ENCODE data around the gene KIF16B.

DNA sequence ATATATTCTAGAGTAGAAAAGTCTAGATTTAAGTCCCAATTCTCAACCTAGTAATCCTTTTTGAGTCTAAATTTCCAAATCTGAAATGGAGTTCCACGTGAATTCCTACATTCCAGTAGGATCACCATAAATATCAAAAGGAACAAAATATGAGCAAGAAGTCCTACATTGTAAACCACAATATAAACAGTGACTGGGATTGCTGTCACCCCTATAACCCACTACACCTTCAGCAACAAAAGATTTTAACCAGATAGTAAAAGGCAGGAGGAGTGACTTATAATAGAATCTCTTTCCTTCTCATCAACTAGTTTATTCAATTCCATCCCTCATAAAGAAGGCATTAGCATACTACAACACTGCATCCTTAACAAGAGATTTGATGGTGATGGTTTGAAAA is 210.6 kb downstream of the KIF16B start:
- TF ChIP-seq, protein P1, sequence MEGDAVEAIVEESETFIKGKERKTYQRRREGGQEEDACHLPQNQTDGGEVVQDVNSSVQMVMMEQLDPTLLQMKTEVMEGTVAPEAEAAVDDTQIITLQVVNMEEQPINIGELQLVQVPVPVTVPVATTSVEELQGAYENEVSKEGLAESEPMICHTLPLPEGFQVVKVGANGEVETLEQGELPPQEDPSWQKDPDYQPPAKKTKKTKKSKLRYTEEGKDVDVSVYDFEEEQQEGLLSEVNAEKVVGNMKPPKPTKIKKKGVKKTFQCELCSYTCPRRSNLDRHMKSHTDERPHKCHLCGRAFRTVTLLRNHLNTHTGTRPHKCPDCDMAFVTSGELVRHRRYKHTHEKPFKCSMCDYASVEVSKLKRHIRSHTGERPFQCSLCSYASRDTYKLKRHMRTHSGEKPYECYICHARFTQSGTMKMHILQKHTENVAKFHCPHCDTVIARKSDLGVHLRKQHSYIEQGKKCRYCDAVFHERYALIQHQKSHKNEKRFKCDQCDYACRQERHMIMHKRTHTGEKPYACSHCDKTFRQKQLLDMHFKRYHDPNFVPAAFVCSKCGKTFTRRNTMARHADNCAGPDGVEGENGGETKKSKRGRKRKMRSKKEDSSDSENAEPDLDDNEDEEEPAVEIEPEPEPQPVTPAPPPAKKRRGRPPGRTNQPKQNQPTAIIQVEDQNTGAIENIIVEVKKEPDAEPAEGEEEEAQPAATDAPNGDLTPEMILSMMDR (conservative IDR thresholded peaks at IDR 0.05 in 1 of 2, IDR thresholded peaks at IDR 0.05 in 1 of 2; ENCODE audit: extremely low read depth in 1 of 2, insufficient read depth in 1 of 2, low read depth in 1 of 2, low read length in 2 of 2), result no peak
- no peak for TF ChIP-seq EZH2 (IDR thresholded peaks at IDR 0.05; ENCODE audit: borderline replicate concordance, low read length)

Measured in mammary epithelial cell (primary cell).